Glomerular endothelial cell (primary cell): ENCODE results near the gene SMIM1. TPM values are rescaled to one million over a fixed set of nuclear protein-coding genes. Genes with fewer than 3 reads are reported as not detected.
A peak's percentile ranks its signal among the peaks of the same experiment; 100 is the strongest.
"Not testable (repeated sequence)": the region's sequence is repeated elsewhere in the genome, so short reads cannot be mapped to it uniquely, and the experiment has no call there.

Experiments used
- DNase-seq: peaks from one replicate; pipeline ENCODE4 v3.0.0-alpha.2; 2011; ENCODE audit warnings: low read depth, low spot score; ENCODE audit errors: extremely low read depth
- total RNA-seq: library from RNA; depleted of rRNA; stranded (reverse); fragments of >200 nt; gene quantifications from 2 replicates; pipeline ENCODE4 v1.2.3, GENCODE V29; 2015

Gene SMIM1
- total RNA-seq, 1 donor from 2014 or later: 0.82 TPM

GRCh38 chr1:3789421-3790300, 17.1 kb downstream of the SMIM1 start:
- no peak for DNase-seq

DNA sequence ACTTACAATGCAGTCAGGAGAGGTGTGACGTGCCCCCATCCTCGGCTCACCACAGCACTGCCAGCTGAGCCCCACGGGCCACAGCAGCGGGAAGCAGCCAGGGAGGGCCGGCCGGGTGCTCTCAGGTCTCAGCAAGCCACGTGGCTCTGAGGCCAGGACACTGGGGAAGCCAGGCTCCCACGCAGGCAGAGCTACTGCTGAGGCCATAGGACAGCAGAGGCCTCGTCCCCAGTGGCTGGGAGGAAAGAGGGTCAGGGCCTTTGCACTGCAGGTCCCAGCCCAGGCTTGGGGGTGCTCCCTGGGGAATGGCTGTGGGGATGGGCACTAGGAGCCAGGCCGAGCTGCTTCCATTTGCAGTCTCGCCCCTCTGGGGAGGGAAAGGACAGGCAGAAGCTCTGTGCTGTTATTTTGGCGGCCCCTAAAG, 18.0 kb downstream of the SMIM1 start:
- DNase-seq: no peak

DNA sequence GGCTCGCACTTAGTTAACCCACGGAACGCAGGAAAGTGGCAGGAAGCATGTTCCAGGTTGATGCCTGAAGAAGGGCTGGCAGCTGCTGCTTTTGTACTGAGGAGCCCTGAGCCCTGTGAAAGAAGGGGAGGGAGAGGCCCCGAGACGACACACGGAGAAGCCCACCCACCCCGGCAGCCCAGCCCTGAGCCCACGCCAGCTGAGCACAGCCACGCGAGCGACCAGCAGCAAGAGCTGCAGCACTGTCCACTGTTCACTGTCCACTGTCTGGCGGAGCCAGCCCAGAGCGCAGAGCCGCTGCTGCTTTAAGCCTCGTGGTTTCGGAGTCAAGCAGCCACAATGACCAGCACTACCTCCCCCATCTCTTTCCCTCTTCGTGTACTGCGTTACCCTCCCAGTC, 18.4 kb downstream of the SMIM1 start:
- no peak for DNase-seq

DNA sequence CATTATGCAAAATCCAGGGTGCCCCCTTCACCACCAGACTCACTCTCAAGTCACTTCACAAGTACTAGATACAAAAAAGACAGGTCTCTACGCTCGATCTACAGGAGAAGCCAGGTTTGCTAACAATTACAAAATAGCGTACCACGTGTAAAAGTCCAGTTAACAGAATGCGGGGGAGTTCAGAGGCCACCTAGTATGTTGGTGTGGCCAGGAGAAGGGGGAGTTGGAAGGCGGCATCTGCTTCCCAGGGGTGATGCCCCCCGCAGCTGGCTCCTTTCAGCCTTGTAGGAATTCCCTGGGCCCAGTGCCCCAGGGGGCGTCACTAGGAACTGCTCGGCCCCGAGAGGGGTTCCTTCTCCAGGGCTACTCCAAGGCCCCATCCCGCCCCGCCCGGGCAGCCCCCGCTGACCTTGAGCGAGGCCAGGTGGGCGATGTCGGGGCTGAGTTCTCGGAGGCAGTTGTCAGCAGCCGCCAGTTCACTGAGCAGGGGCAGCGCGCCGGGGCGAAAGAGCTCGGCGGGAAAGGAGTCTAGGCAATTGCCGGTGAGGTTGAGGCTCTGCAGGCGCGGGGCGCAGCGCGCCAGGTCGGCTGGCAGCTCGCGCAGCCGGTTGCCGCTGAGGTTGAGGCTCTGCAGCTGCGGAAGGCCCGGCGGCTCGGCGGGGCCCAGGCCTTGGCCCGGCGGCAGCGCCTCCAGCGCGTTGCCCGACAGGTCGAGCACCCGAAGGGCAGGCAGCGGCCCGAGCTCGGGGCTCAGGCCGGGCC, 23.1 kb downstream of the SMIM1 start:
- no peak for DNase-seq

GRCh38 chr1:3796215-3797061, 23.9 kb downstream of the SMIM1 start, which contains the start of gene LRRC47:
TSS of gene LRRC47 (minus strand) at chr1:3796498. CDS start at chr1:3796476, 22 bp downstream.
- DNase-seq: peak; percentile 50

DNA sequence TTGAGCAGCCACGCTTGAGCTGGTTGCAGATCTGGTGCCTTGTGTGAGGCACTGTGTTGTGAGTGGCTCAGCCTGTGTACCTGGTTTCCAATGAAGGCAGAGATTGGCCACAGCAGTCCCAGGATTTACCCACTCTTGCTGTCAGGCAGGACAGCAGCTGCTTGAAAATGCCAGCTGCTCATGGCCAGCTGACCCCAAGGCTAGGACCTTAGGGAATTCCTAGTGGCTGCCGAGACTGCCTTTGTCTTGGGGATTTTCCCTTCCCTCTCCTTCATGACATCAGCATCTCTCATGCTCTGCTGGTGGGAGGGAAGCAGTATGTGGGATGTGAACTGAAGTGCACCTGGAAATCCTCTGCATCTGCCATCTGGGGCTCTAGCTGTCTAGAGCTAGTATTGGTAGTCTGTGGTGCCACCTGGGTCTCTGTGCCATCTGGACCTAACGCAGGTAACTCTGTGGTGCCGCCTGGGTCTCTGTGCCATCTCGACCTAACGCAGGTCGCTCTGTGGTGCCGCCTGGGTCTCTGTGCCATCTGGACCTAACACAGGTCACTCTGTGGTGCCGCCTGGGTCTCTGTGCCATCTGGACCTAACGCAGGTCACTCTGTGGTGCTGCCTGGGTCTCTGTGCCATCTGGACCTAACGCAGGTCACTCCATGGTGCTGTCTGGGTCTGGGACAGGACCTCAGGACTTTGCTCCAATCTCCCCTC, 27.6 kb downstream of the SMIM1 start:
- DNase-seq: no peak

- DNase-seq: not testable (repeated sequence)
Measured at GRCh38 chr1:3800795-3801194, 28.2 kb downstream of the SMIM1 start.

DNA sequence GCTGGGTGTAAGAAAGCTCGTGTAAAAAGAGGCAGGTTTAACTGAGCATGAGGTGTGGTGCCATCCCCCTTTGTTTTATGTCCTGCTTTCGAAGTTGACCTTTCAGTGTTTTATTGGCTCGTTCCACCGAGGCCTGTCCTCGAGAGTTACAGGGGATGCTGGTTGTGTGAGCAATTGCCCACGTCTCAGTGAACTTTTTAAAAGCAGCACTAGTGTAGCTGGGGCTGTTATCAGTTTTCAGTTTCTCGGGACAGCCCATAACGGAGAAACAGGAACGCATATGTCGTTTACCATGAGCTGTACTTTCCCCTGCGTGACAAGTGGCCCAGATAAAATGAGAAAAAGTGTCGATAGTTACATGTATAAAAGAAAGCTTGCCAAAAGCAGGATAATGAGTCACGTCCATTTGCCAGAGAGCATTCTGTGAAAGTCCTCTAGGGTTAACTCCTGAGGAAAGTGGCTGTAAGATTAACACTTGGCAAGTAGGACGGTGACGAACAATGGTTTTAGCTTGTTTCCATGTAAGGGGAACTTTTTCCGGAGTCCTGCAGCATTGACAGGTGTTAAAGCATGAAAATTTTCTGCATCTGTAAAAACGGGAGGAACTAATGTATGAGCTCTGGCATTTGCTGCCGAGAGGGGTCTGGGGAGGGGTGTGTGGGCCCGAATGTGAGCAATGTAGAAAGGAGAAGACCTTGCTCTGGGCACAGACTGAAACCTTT, 31.5 kb downstream of the SMIM1 start:
- DNase-seq: no peak

- DNase-seq: not testable (repeated sequence)
Measured at GRCh38 chr1:3804627-3804944, 32.0 kb downstream of the SMIM1 start.

DNA sequence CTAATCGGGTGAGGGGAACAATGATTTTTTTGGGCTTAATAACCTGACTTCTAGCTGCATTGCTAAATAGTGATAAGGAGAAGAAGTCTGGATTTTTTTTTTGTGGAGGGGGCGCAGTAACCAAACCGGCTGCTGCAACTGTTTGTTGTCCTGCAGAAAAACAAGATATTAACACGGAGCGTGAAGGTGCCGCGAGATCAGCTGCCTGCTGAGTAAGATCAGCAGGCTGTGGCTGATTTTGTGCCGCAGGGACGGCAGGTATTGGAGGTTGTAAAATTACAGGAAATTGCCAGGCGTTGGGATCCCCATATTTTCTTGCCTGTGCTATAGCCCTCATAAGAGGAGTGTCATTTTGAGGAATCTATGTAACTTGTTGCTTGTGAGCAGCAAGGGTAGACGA, 32.5 kb downstream of the SMIM1 start:
- no peak for DNase-seq

- no peak for DNase-seq
Measured at GRCh38 chr1:3807769-3808168, 35.2 kb downstream of the SMIM1 start.

DNA sequence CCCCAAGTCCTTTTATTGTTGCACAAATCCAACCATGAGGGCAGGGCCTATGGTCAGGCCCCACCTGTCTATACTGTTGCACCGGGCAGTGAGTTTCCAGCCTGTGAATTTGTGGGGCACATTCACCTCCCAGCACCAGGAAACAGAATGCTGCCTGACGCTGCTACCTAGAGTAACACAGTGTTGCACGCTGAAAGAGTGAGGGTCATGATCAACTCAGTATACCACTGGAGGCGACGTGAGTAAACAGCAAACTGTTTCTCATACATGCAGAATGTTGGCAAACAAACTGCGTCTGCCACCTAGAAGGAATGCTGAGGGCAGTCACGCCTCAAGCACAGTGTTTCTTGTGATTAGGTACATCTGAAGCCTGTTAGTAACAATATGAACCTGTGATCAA, 37.1 kb downstream of the SMIM1 start:
- DNase-seq: no peak

DNA sequence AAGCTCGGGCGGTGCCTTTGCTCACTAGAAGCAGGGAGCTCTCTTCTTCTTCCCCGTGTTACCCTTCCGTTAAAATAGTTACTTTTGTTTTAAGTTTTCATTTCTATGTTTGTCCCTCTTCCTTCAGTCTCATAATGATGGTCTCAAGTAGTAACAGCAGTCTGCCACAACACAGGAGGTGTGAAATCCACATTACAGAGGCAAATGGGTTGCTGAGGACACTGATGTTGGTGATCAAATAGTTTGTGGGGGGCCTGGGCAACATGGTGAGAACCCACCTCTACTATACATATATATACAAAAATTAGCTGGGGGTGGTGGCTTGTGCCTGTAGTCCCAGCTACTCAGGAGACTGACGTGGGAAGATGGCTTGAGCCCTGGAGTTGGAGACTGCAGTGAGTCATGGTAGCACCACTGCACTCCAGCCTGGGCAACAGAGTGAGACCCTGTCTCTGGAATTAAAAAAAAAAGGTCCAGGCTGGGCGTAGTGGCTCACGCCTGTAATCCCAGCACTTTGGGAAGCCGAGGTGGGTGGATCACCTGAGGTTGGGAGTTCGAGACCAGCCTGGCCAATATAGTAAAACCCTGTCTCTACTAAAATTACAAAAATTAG, 37.7 kb downstream of the SMIM1 start:
- DNase-seq: not testable (repeated sequence)

DNA sequence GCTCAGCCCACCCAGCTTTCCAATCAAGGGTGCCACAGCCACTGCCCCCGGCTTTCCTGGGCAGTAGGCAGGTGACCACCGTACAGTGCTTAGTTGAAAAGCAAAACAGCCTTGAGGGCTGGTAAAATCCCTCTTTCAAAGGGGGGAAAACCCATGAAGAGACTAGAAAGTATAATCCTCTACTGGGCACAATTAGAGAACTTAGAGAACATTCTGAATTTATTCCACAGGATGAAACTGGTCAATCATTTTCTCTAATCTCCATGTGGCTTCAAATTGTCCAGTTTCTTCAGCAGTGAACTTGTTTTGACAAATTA, 39.0 kb downstream of the SMIM1 start:
- DNase-seq: no peak

DNA sequence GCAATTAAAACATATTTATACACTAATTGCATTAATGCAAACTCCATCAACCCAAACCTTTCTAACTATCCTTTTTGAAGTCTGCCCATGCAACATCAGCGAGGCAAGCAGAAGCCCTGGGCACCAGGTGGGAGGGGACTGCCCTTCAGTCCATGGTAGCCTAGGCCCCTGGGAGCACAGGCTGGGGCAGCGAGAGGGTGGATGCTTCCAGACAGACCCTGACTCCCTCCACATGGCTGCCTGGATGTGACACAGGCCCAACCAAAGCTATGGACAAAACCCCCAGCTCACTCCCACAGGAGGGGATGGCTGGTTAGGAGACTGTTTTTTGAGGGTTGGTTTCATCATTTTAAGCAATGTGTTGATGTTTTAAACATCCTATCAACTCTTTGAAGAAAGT, 41.5 kb downstream of the SMIM1 start:
- DNase-seq: no peak

DNA sequence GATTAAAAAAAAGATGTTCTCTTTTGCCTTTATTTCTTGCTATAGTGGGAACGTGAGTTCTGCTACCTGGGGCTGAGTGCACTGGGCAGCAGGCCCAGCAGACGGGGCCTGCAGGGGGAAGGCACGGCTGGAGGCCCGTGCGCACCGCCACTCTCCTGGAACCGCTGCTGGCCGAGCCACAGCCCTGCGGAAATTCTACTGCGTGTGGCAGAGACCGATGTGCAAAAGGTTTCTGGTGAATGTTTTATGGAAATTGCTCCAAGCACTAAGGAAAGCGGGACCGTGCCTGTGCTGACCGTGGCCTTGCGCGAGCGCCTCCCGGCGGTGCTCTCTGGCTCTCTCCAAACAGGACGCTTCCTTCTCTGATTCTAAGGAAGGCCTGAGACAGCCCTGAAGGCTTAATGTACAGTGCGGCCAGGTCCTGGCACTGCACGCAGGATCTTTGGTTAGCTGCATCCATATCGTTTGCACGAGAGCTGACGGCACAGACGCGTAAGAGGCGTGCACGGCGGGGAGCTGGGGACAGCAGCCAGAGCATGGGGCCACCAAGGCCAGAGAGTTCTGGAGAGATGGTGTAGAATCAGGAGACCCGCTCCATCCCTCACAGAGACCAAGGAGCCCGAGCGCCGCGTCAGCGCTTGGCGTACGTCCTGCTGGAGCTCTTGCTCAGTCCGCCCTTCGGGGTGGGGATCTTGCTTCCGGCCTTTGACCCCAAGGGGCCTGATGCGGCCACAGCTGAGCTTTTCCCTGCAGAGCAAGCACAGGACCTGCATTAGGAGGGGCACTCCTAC, 42.4 kb downstream of the SMIM1 start:
- no peak for DNase-seq

GRCh38 chr1:3816331-3817137, 44.0 kb downstream of the SMIM1 start:
- no peak for DNase-seq
